HCT116 (cell line): Measurements from ENCODE around the gene NHP2. TPM values are rescaled to one million over a fixed set of nuclear protein-coding genes. Genes with fewer than 3 reads are reported as not detected.

ENCODE experiments used
- ATAC-seq: fragments of 200-7000 bp; cut with Tn5 transposase; 2 replicates; pipeline ENCODE4 v1.9.1; 2020; ENCODE audit warnings: mild to moderate bottlenecking, moderate library complexity
- BruUV-seq: library from RNA; stranded (reverse); fragments of 400-500 nt; replicated peaks from 2 replicates; lab custom pipeline; 2021; lab: Mats Ljungman, UMichigan
- CTCF ChIA-PET: fragments of 300-600 bp; sonication (Branson Sonifier 250); formaldehyde crosslinking; loops from one replicate; lab custom pipeline; 2021; ENCODE audit warnings: antibody characterized with exemption; lab: Charles Lee
- POLR2A ChIA-PET: fragments of 300-600, 350-600 bp; sonication (Branson Sonifier 250); formaldehyde crosslinking; loops from one replicate; lab custom pipeline; 2021; ENCODE audit warnings: antibody characterized with exemption; lab: Charles Lee
- RAD21 ChIA-PET, 2 experiments: fragments of 300-600 bp; sonication (Branson Sonifier 250); formaldehyde crosslinking; loops; one replicate each; lab custom pipeline; 2023; ENCODE audit warnings: low total read pairs in 2 of 2; ENCODE audit not compliant: uncharacterized antibody in 2 of 2, unreplicated experiment in 2 of 2, low non-redundant PET in 1 of 2; lab: Charles Lee
- DNase-seq: peaks from one replicate; pipeline ENCODE4 v3.0.0-alpha.2; 2010; ENCODE audit warnings: low read depth, low spot score
- H2AFZ ChIP-seq: fragments of 200-600 bp; shearing (Covaris generic), sonication (generic); 2 replicates; pipeline ENCODE4 v1.6.1; 2017; ENCODE audit warnings: low read depth, mixed run types, mixed read lengths, antibody characterized with exemption, low read length; ENCODE audit not compliant: poor library complexity, severe bottlenecking
- H3K27ac ChIP-seq: 2 replicates; pipeline ENCODE4 v1.5.1; 2012; ENCODE audit warnings: low read depth, low read length
- H3K27me3 ChIP-seq: fragments of 200-600 bp; sonication (generic); 2 replicates; pipeline ENCODE4 v1.6.1; 2016; ENCODE audit warnings: mixed run types, low read length, mixed read lengths; ENCODE audit not compliant: insufficient read depth
- H3K36me3 ChIP-seq, 2 experiments: fragments of 200-500 bp in 1 of 2; fragments of 200-600 bp in 1 of 2; sonication (Bioruptor generic) in 1 of 2; sonication (generic) in 1 of 2; 2 replicates each; pipeline versions ENCODE4 v1.5.1 to v1.6.1; 2014 to 2016; ENCODE audit warnings: low read length in 2 of 2, inconsistent platforms in 1 of 2, mixed read lengths in 1 of 2, mixed run types in 1 of 2; ENCODE audit not compliant: insufficient read depth in 2 of 2, control insufficient read depth in 1 of 2
- H3K4me1 ChIP-seq, 2 experiments: fragments of 200-600 bp in 1 of 2; sonication (generic) in 1 of 2; 2 replicates each; pipeline versions ENCODE4 v1.5.1 to v1.6.1; 2012 to 2017; ENCODE audit warnings: low read length in 2 of 2, inconsistent platforms in 1 of 2, mild to moderate bottlenecking in 1 of 2, mixed read lengths in 1 of 2, mixed run types in 1 of 2, moderate library complexity in 1 of 2; ENCODE audit not compliant: insufficient read depth in 2 of 2, control insufficient read depth in 1 of 2
- H3K4me2 ChIP-seq: fragments of 200-600 bp; sonication (generic); 2 replicates; pipeline ENCODE4 v1.6.1; 2017; ENCODE audit warnings: mixed run types, low read length, mixed read lengths
- H3K4me3 ChIP-seq, 2 experiments: fragments of 200-600 bp in 1 of 2; sonication (generic) in 1 of 2; replicated peaks in 1 of 2; 2 replicates each; pipeline ENCODE4 v1.5.1; 2011 to 2016; ENCODE audit warnings: low read length in 2 of 2, control low read depth in 1 of 2, low read depth in 1 of 2, mild to moderate bottlenecking in 1 of 2, mixed read lengths in 1 of 2, mixed run types in 1 of 2
- H3K79me2 ChIP-seq: fragments of 200-600 bp; sonication (generic); 2 replicates; pipeline ENCODE4 v1.6.1; 2017; ENCODE audit warnings: mild to moderate bottlenecking, mixed run types, low read length, moderate library complexity, mixed read lengths; ENCODE audit not compliant: insufficient read depth
- H3K9ac ChIP-seq: fragments of 200-600 bp; sonication (generic); 2 replicates; pipeline ENCODE4 v1.6.1; 2016; ENCODE audit warnings: low read length, mixed read lengths
- H3K9me2 ChIP-seq: fragments of 200-600 bp; sonication (generic), shearing (Covaris generic); 2 replicates; pipeline ENCODE4 v1.6.1; 2017; ENCODE audit warnings: mixed run types, mild to moderate bottlenecking, moderate library complexity; ENCODE audit not compliant: insufficient read depth
- H3K9me3 ChIP-seq, 2 experiments: fragments of 200-500 bp in 1 of 2; fragments of 200-600 bp in 1 of 2; sonication (Bioruptor generic) in 1 of 2; sonication (generic) in 1 of 2; 2 replicates each; pipeline ENCODE4 v1.6.1; 2014 to 2017; ENCODE audit warnings: low read length in 2 of 2, mixed read lengths in 2 of 2, inconsistent platforms in 1 of 2, low read depth in 1 of 2, mild to moderate bottlenecking in 1 of 2, mixed run types in 1 of 2, moderate library complexity in 1 of 2; ENCODE audit not compliant: control insufficient read depth in 1 of 2, insufficient read depth in 1 of 2
- H4K20me1 ChIP-seq: fragments of 200-600 bp; sonication (generic), shearing (Covaris generic); 2 replicates; pipeline ENCODE4 v1.6.1; 2017; ENCODE audit warnings: mixed run types, mild to moderate bottlenecking, moderate library complexity; ENCODE audit not compliant: insufficient read depth
- CEBPB ChIP-seq: IDR thresholded peaks from 2 replicates; pipeline ENCODE4 v1.6.1; 2012; ENCODE audit warnings: low read depth
- ELF1 ChIP-seq: IDR thresholded peaks from 2 replicates; pipeline ENCODE4 v1.6.1; 2012; ENCODE audit warnings: low read depth, borderline replicate concordance
- EZH2 ChIP-seq: fragments of 200-600 bp; sonication (generic); IDR thresholded peaks from 2 replicates; pipeline ENCODE4 v1.6.1; 2017; ENCODE audit warnings: antibody characterized with exemption, mixed run types
- EZH2phosphoT487 ChIP-seq: fragments of 200-600 bp; IDR thresholded peaks from 2 replicates; pipeline ENCODE4 v1.6.1; 2018; ENCODE audit warnings: antibody characterized with exemption, borderline replicate concordance
- JUND ChIP-seq: IDR thresholded peaks from 2 replicates; pipeline ENCODE4 v1.6.1; 2012
- POLR2A ChIP-seq: IDR thresholded peaks from 2 replicates; pipeline ENCODE4 v1.7.0; 2011; ENCODE audit warnings: borderline replicate concordance; ENCODE audit not compliant: insufficient read depth, insufficient read length; ENCODE audit errors: extremely low read depth
- SIN3A ChIP-seq: IDR thresholded peaks from 2 replicates; pipeline ENCODE4 v1.6.1; 2012; ENCODE audit warnings: low read depth
- SRF ChIP-seq: IDR thresholded peaks from 2 replicates; pipeline ENCODE4 v1.6.1; 2012; ENCODE audit warnings: low read depth
- YY1 ChIP-seq: IDR thresholded peaks from 2 replicates; pipeline ENCODE4 v1.6.1; 2011; ENCODE audit warnings: low read length, low read depth, moderate library complexity, mild to moderate bottlenecking; ENCODE audit not compliant: insufficient replicate concordance; ENCODE audit errors: extremely low read depth
- ZBTB33 ChIP-seq: IDR thresholded peaks from 2 replicates; pipeline ENCODE4 v1.6.1; 2011; ENCODE audit warnings: mild to moderate bottlenecking, low read length, moderate library complexity; ENCODE audit not compliant: insufficient replicate concordance; ENCODE audit errors: extremely low read depth
- intact Hi-C: fragments of 100-400 bp; cut with micrococcal nuclease; formaldehyde crosslinking; loops from 2 replicates; pipeline ENCODE4 v1.10.0; 2022
- total RNA-seq: library from RNA; stranded (reverse); gene quantifications from one replicate; pipeline ENCODE4 v1.2.1, GENCODE V29; 2021; ENCODE audit not compliant: unreplicated experiment
- TF ChIP-seq, protein P1 (sequence below): IDR thresholded peaks from 2 replicates; pipeline ENCODE4 v1.6.1; 2012; ENCODE audit warnings: low read depth

The NHP2 gene
- total RNA-seq, 1 experiment from 2014 or later = 260 TPM

GRCh38 chr5:178162481-178162880 lies 8.8 kb upstream of the NHP2 start:
- no peak overlapping the region for H2AFZ ChIP-seq
- ATAC-seq = no peak
- peaks cover 2 to 11% of the 10 kb centered on the region in 2 experiments; a peak in 3 of 4 replicates for H3K4me1 ChIP-seq
- intact Hi-C loops = no loop called here
- no peaks in the 10 kb centered on the region for H3K9me2 ChIP-seq
- no TSS peak for BruUV-seq
- no peaks in the 10 kb centered on the region for H3K27me3 ChIP-seq
- H3K4me3 ChIP-seq = no peak overlapping the region
- no peaks in the 10 kb centered on the region for H3K9me3 ChIP-seq
- H4K20me1 ChIP-seq = no peaks in the 10 kb centered on the region
- H3K9ac ChIP-seq = no peak overlapping the region
- DNase-seq = no peak
- TF ChIP-seq JUND (no peak), SIN3A (no peak), ELF1 (no peak), POLR2A (no peak), SRF (no peak), EZH2phosphoT487 (no peak), EZH2 (no peak), ZBTB33 (no peak)
- H3K4me2 ChIP-seq = no peak overlapping the region
- ChIA-PET RAD21 (no interaction called here), POLR2A (no interaction called here), CTCF (interaction anchor here (2.9 kb wide), 1 partner anchor 87 kb away, joined by 19 read pairs; no protein-coding TSS in a partner anchor)
- no peaks in the 10 kb centered on the region for H3K79me2 ChIP-seq
- no peaks in the 10 kb centered on the region for H3K36me3 ChIP-seq
- no peak overlapping the region for H3K27ac ChIP-seq

GRCh38 chr5:178160176-178160575 lies 6.5 kb upstream of the NHP2 start:
- H3K9me2 ChIP-seq = no peaks in the 10 kb centered on the region
- H3K9me3 ChIP-seq = no peaks in the 10 kb centered on the region
- ChIA-PET CTCF (no interaction called here), POLR2A (no interaction called here), RAD21 (no interaction called here)
- peaks cover 2 to 11% of the 10 kb centered on the region in 2 experiments; a peak in 3 of 4 replicates for H3K4me1 ChIP-seq
- no peak overlapping the region for H2AFZ ChIP-seq
- H4K20me1 ChIP-seq = no peaks in the 10 kb centered on the region
- H3K4me3 ChIP-seq = no peak overlapping the region
- DNase-seq (no peak), ATAC-seq (no peak)
- H3K4me2 ChIP-seq = no peak overlapping the region
- H3K9ac ChIP-seq = no peak overlapping the region
- H3K36me3 ChIP-seq = no peaks in the 10 kb centered on the region
- H3K79me2 ChIP-seq = no peaks in the 10 kb centered on the region
- TF ChIP-seq, protein P1, sequence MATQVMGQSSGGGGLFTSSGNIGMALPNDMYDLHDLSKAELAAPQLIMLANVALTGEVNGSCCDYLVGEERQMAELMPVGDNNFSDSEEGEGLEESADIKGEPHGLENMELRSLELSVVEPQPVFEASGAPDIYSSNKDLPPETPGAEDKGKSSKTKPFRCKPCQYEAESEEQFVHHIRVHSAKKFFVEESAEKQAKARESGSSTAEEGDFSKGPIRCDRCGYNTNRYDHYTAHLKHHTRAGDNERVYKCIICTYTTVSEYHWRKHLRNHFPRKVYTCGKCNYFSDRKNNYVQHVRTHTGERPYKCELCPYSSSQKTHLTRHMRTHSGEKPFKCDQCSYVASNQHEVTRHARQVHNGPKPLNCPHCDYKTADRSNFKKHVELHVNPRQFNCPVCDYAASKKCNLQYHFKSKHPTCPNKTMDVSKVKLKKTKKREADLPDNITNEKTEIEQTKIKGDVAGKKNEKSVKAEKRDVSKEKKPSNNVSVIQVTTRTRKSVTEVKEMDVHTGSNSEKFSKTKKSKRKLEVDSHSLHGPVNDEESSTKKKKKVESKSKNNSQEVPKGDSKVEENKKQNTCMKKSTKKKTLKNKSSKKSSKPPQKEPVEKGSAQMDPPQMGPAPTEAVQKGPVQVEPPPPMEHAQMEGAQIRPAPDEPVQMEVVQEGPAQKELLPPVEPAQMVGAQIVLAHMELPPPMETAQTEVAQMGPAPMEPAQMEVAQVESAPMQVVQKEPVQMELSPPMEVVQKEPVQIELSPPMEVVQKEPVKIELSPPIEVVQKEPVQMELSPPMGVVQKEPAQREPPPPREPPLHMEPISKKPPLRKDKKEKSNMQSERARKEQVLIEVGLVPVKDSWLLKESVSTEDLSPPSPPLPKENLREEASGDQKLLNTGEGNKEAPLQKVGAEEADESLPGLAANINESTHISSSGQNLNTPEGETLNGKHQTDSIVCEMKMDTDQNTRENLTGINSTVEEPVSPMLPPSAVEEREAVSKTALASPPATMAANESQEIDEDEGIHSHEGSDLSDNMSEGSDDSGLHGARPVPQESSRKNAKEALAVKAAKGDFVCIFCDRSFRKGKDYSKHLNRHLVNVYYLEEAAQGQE = no peak
- TF ChIP-seq ZBTB33 (no peak), CEBPB (no peak), SIN3A (no peak), POLR2A (no peak), EZH2phosphoT487 (no peak), YY1 (no peak)
- no TSS peak for BruUV-seq
- H3K27me3 ChIP-seq = no peaks in the 10 kb centered on the region
- intact Hi-C loops = no loop called here
- no peak overlapping the region for H3K27ac ChIP-seq
